Stimulated activated CD8-positive, alpha-beta memory T cell treated with anti-CD3 and anti-CD28 coated beads, Interleukin-2, amount 100 ng/mL, for 48 hours (primary cell): ENCODE measurements around the gene ACYP2.
"Not testable (repeated sequence)": the region's sequence is repeated elsewhere in the genome, so short reads cannot be mapped to it uniquely, and the experiment has no call there.

Source experiments
- DNase-seq, 2 donors: peaks; one replicate each; pipeline ENCODE4 v3.0.0-alpha.2; 2020; ENCODE audit warnings: low read depth in 2 of 2

Gene ACYP2

GRCh38 chr2:54099370-54099769 lies 16.0 kb upstream of the ACYP2 start:
- DNase-seq: no peak

- DNase-seq: no peak
These were observed 15.4 kb upstream of the ACYP2 start for GRCh38 chr2:54099829-54100585.

- no peak for DNase-seq
These were observed 14.6 kb upstream of the ACYP2 start for GRCh38 chr2:54100772-54101171.

GRCh38 chr2:54103454-54104314 lies 11.7 kb upstream of the ACYP2 start:
- DNase-seq: no peak

- DNase-seq: no peak
These were observed 8.6 kb upstream of the ACYP2 start for GRCh38 chr2:54106631-54107454.

- no peak for DNase-seq
These were observed 8.0 kb upstream of the ACYP2 start for GRCh38 chr2:54107455-54107764.

GRCh38 chr2:54107903-54108615 lies 7.4 kb upstream of the ACYP2 start:
- DNase-seq: no peak

GRCh38 chr2:54109848-54110247 lies 5.6 kb upstream of the ACYP2 start:
- DNase-seq: no peak

- not testable (repeated sequence) for DNase-seq
These were observed 936 bp upstream of the ACYP2 start for GRCh38 chr2:54114479-54114878.

- no peak for DNase-seq
These were observed 505 bp upstream of the ACYP2 start for GRCh38 chr2:54114936-54115283.

- DNase-seq: not testable (repeated sequence)
These were observed 1.2 kb downstream of the ACYP2 start for GRCh38 chr2:54116598-54116997.

- DNase-seq: no peak
These were observed 5.5 kb downstream of the ACYP2 start for GRCh38 chr2:54120950-54121349.

GRCh38 chr2:54122171-54122935 lies 6.9 kb downstream of the ACYP2 start:
- no peak for DNase-seq

GRCh38 chr2:54122939-54123338 lies 7.5 kb downstream of the ACYP2 start:
- DNase-seq: no peak

- not testable (repeated sequence) for DNase-seq
These were observed 11.8 kb downstream of the ACYP2 start for GRCh38 chr2:54127174-54127573.

- no peak for DNase-seq
These were observed 17.6 kb downstream of the ACYP2 start for GRCh38 chr2:54133056-54133455.

GRCh38 chr2:54139210-54139609 lies 23.8 kb downstream of the ACYP2 start:
- no peak for DNase-seq

GRCh38 chr2:54143780-54144179 lies 28.4 kb downstream of the ACYP2 start:
- DNase-seq: no peak

GRCh38 chr2:54148391-54148790 lies 33.0 kb downstream of the ACYP2 start:
- no peak for DNase-seq

- DNase-seq: no peak
These were observed 34.4 kb downstream of the ACYP2 start for GRCh38 chr2:54149638-54150441.
